HG02943 (cell line): ENCODE results near the gene PDZK1.
"Not testable (repeated sequence)": the region's sequence is repeated elsewhere in the genome, so short reads cannot be mapped to it uniquely, and the experiment has no call there.

ENCODE experiments used
- ATAC-seq: cut with Tn5 transposase; IDR thresholded peaks from one replicate; pipeline ENCODE4 v1.9.1; 2021; ENCODE audit warnings: mild to moderate bottlenecking, low read depth, moderate library complexity; ENCODE audit not compliant: unreplicated experiment

The PDZK1 gene

DNA sequence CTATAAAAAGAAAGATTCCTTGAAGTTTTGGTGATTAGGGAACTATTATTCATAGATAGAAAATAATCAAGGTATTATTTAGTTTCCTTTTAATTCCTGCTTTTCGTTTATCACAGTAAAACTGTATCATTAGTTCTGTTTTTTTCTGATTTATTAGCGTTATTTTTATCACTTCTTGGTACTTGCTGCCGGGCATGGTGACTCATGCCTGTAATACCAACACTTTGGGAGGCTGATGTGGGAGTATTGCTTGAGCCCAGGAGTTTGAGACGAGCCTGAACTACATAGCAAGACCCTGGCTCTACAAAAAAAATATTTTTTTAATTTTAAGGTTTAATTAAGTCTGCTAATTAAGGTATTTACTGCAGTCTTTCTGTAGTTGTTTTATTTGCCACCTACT is 42.2 kb downstream of the PDZK1 start:
- ATAC-seq: not testable (repeated sequence)

GRCh38 chr1:145662502-145662901 is 44.7 kb downstream of the PDZK1 start:
- not testable (repeated sequence) for ATAC-seq

GRCh38 chr1:145656245-145656943 is 50.8 kb downstream of the PDZK1 start:
- not testable (repeated sequence) for ATAC-seq

- not testable (repeated sequence) for ATAC-seq
Observed at GRCh38 chr1:145643990-145644389, 63.2 kb downstream of the PDZK1 start.

- not testable (repeated sequence) for ATAC-seq
Observed at GRCh38 chr1:145641886-145642285, 65.3 kb downstream of the PDZK1 start.

- not testable (repeated sequence) for ATAC-seq
Observed at GRCh38 chr1:145636237-145636636, 70.9 kb downstream of the PDZK1 start.

- not testable (repeated sequence) for ATAC-seq
Observed at GRCh38 chr1:145622177-145622576, 85.0 kb downstream of the PDZK1 start.
